H1 (cell line): ENCODE results near the gene NKTR. TPM values are rescaled to one million over a fixed set of nuclear protein-coding genes. Genes with fewer than 3 reads are reported as not detected.

Source experiments
- ATF3 ChIP-seq: IDR thresholded peaks from 2 replicates; pipeline ENCODE4 v1.6.1; 2011; ENCODE audit warnings: low read depth, mild to moderate bottlenecking, low read length; ENCODE audit not compliant: insufficient read depth
- CTBP2 ChIP-seq: IDR thresholded peaks from 2 replicates; pipeline ENCODE4 v1.7.0; 2011; ENCODE audit warnings: borderline replicate concordance, mild to moderate bottlenecking, moderate library complexity, mixed read lengths, low read length; ENCODE audit not compliant: insufficient read depth, insufficient read length
- CTCF ChIP-seq, 3 experiments: IDR thresholded peaks; 1 replicate in 2 of 3; 2 replicates in 1 of 3; pipeline versions ENCODE4 v1.5.1 to v1.6.1; 2011; ENCODE audit warnings: low read length in 3 of 3, mild to moderate bottlenecking in 3 of 3, inconsistent platforms in 2 of 3, low read depth in 1 of 3, moderate library complexity in 1 of 3; ENCODE audit not compliant: insufficient read depth in 1 of 3; ENCODE audit errors: control extremely low read depth in 1 of 3
- EZH2 ChIP-seq: fragments of 200-600 bp; sonication (generic); IDR thresholded peaks from 2 replicates; pipeline ENCODE4 v1.7.1; 2012; ENCODE audit warnings: low read depth, mild to moderate bottlenecking, moderate library complexity, low read length, inconsistent platforms; ENCODE audit not compliant: severe bottlenecking
- FOSL1 ChIP-seq: IDR thresholded peaks from 2 replicates; pipeline ENCODE4 v1.6.1; 2011; ENCODE audit warnings: mild to moderate bottlenecking, low read depth, low read length, moderate library complexity; ENCODE audit not compliant: insufficient read depth
- GABPA ChIP-seq: IDR thresholded peaks from 2 replicates; pipeline ENCODE4 v1.6.1; 2011; ENCODE audit warnings: mild to moderate bottlenecking, low read length, moderate library complexity, borderline replicate concordance; ENCODE audit not compliant: insufficient read depth
- NRF1 ChIP-seq: IDR thresholded peaks from 2 replicates; pipeline ENCODE4 v1.6.1; 2011; ENCODE audit warnings: mild to moderate bottlenecking, low read depth, low read length, improper control_type of control experiment
- POLR2A ChIP-seq, 2 experiments: IDR thresholded peaks; 1 replicate in 1 of 2; 2 replicates in 1 of 2; pipeline ENCODE4 v1.6.1; 2011; ENCODE audit warnings: low read depth in 2 of 2, low read length in 2 of 2, mild to moderate bottlenecking in 2 of 2; ENCODE audit errors: control extremely low read depth in 1 of 2
- POLR2AphosphoS5 ChIP-seq: IDR thresholded peaks from 2 replicates; pipeline ENCODE4 v1.6.1; 2011; ENCODE audit warnings: low read depth, low read length
- RAD21 ChIP-seq, 2 experiments: IDR thresholded peaks in 1 of 2; conservative IDR thresholded peaks in 1 of 2; 2 replicates each; pipeline ENCODE4 v1.6.1; 2011; ENCODE audit warnings: low read depth in 2 of 2, low read length in 2 of 2, improper control_type of control experiment in 1 of 2, inconsistent platforms in 1 of 2, mild to moderate bottlenecking in 1 of 2, moderate library complexity in 1 of 2
- SIN3A ChIP-seq, 2 experiments: IDR thresholded peaks in 1 of 2; conservative IDR thresholded peaks in 1 of 2; 2 replicates each; pipeline ENCODE4 v1.6.1; 2011 to 2012; ENCODE audit warnings: low read length in 2 of 2, improper control_type of control experiment in 1 of 2, low read depth in 1 of 2, mild to moderate bottlenecking in 1 of 2
- SIX5 ChIP-seq: IDR thresholded peaks from 2 replicates; pipeline ENCODE4 v1.6.1; 2011; ENCODE audit warnings: mild to moderate bottlenecking, low read depth, low read length
- SP2 ChIP-seq: IDR thresholded peaks from 2 replicates; pipeline ENCODE4 v1.6.1; 2012; ENCODE audit warnings: mild to moderate bottlenecking, low read length, inconsistent platforms
- TBP ChIP-seq: IDR thresholded peaks from 2 replicates; pipeline ENCODE4 v1.6.1; 2011; ENCODE audit warnings: low read depth, low read length, improper control_type of control experiment
- YY1 ChIP-seq: IDR thresholded peaks from 2 replicates; pipeline ENCODE4 v1.6.1; 2011; ENCODE audit warnings: low read depth, mild to moderate bottlenecking, low read length
- ZNF274 ChIP-seq: IDR thresholded peaks from 2 replicates; pipeline ENCODE4 v1.7.0; 2012; ENCODE audit warnings: low read length, borderline replicate concordance; ENCODE audit errors: extremely low read depth
- polyA plus RNA-seq, 7 experiments: library from polyadenylated mRNA; depleted of rRNA in 3 of 7; stranded (reverse) in 5 of 7; unstranded in 2 of 7; fragments of >200 nt in 5 of 7; fragments of 200-250 nt in 2 of 7; gene quantifications; 1 replicate in 5 of 7; 2 replicates in 1 of 7; 4 replicates in 1 of 7; pipeline versions ENCODE4 v1.2.1 to v1.2.3, GENCODE V29; 2011 to 2013; ENCODE audit warnings: missing spikeins in 2 of 7, mixed read lengths in 2 of 7
- total RNA-seq: library from RNA; stranded (reverse); fragmentation: NEBNext Ultra II Directional; extraction: Animal tissue kit (Norgen Biotek cat#: 25700); gene quantifications from 2 replicates; pipeline ENCODE4 v1.2.1, GENCODE V29; 2021

NKTR gene
- total and polyA plus RNA-seq, 2 of the 8 experiments (the other 6 are each of a cell fraction or from before 2014, with no cell fraction given): 24.1 to 62.2 TPM

GRCh38 chr3:42582474-42583070 lies 17.9 kb upstream of the NKTR start (continued):
- TF ChIP-seq CTCF (IDR thresholded peaks at IDR 0.05; ENCODE audit: control extremely low read depth in 1 of 3, insufficient read depth in 1 of 3, low read depth in 1 of 3, low read length in 3 of 3) (no peak), YY1 (0 out of 2 replicates have a peak, but pooled peaks have one; percentile 6), ATF3 (no peak), SIX5 (no peak), POLR2AphosphoS5 (no peak), CTBP2 (no peak), SP2 (no peak), POLR2A (IDR thresholded peaks at IDR 0.05; ENCODE audit: control extremely low read depth in 1 of 2, low read depth in 2 of 2, low read length in 2 of 2) (no peak), NRF1 (no peak), GABPA (no peak), EZH2 (no peak), TBP (no peak), ZNF274 (no peak), FOSL1 (no peak), RAD21 (IDR thresholded peaks at IDR 0.05 in 1 of 2, conservative IDR thresholded peaks at IDR 0.05 in 1 of 2; ENCODE audit: low read depth in 2 of 2, low read length in 2 of 2) (no peak; a peak in 1 of 4 replicates), SIN3A (conservative IDR thresholded peaks at IDR 0.05 in 1 of 2, IDR thresholded peaks at IDR 0.05 in 1 of 2; ENCODE audit: low read depth in 1 of 2, low read length in 2 of 2) (no peak; a peak in 1 of 4 replicates)
